K562 (cell line): ENCODE results near the gene PIEZO2. TPM values are rescaled to one million over a fixed set of nuclear protein-coding genes. Genes with fewer than 3 reads are reported as not detected.
"Not testable (repeated sequence)": the region's sequence is repeated elsewhere in the genome, so short reads cannot be mapped to it uniquely, and the experiment has no call there.

Experiments
- ATAC-seq: fragments of 200-7000 bp; cut with Tn5 transposase; 3 replicates; pipeline ENCODE4 v1.9.1; 2020; ENCODE audit warnings: moderate library complexity
- BruUV-seq: library from RNA; stranded (reverse); fragments of 400-500 nt; replicated peaks from 2 replicates; lab custom pipeline; 2021; lab: Mats Ljungman, UMichigan
- CTCF ChIA-PET: fragments of 300-600 bp; formaldehyde crosslinking; extraction: SDS; loops from one replicate; lab custom pipeline; 2021; ENCODE audit warnings: low intra/inter-chr PET ratio; lab: Yijun Ruan, JAX
- POLR2A ChIA-PET: fragments of 300-600, 350-650 bp; sonication (Branson Sonifier 250); formaldehyde crosslinking; extraction: SDS; loops from one replicate; lab custom pipeline; 2021; ENCODE audit warnings: antibody characterized with exemption, inconsistent platforms; lab: Yijun Ruan, JAX
- DNase-seq, 4 experiments: peaks; one replicate each; pipeline versions ENCODE4 v3.0.0 to v3.0.0-alpha.2; 2011 to 2018; ENCODE audit warnings: low spot score in 3 of 4, mixed read lengths in 3 of 4; ENCODE audit errors: extremely low read depth in 1 of 4
- FAIRE-seq: peaks from 2 replicates; lab custom pipeline; 2011; peaks lifted over from hg19 to GRCh38; lab: Jason Lieb, UNC
- H2AFZ ChIP-seq: 2 replicates; pipeline ENCODE4 v1.6.0; 2011; ENCODE audit warnings: low read depth, low read length, control low read depth, inconsistent platforms
- H3K27ac ChIP-seq: fragments of 200-600 bp; 3 replicates; pipeline ENCODE4 v1.8.0; 2011; ENCODE audit warnings: low read depth, mild to moderate bottlenecking, control low read depth, inconsistent platforms, low read length, moderate library complexity, mixed read lengths; ENCODE audit errors: extremely low read depth
- H3K27me3 ChIP-seq, 2 experiments: fragments of 300-600 bp in 1 of 2; 2 replicates in 1 of 2; 3 replicates in 1 of 2; pipeline versions ENCODE4 v1.6.0 to v1.8.0; 2011; ENCODE audit warnings: inconsistent platforms in 2 of 2, low read length in 2 of 2, mild to moderate bottlenecking in 1 of 2, mixed read lengths in 1 of 2, moderate library complexity in 1 of 2; ENCODE audit not compliant: control insufficient read depth in 2 of 2, insufficient read depth in 2 of 2
- H3K36me3 ChIP-seq: fragments of 300-600 bp; 3 replicates; pipeline ENCODE4 v1.8.0; 2011; ENCODE audit warnings: mild to moderate bottlenecking, low read length, inconsistent platforms; ENCODE audit not compliant: control insufficient read depth, insufficient read depth
- H3K4me1 ChIP-seq, 2 experiments: fragments of 200-600 bp in 1 of 2; replicated peaks in 1 of 2; 2 replicates in 1 of 2; 3 replicates in 1 of 2; pipeline versions ENCODE4 v1.5.1 to v1.8.0; 2011; ENCODE audit warnings: inconsistent platforms in 2 of 2, low read length in 2 of 2, mild to moderate bottlenecking in 1 of 2, mixed read lengths in 1 of 2, moderate library complexity in 1 of 2; ENCODE audit not compliant: control insufficient read depth in 2 of 2, insufficient read depth in 2 of 2
- H3K4me2 ChIP-seq: 2 replicates; pipeline ENCODE4 v1.6.1; 2011; ENCODE audit warnings: low read length, control low read depth, inconsistent platforms, mixed read lengths; ENCODE audit not compliant: insufficient read depth
- H3K4me3 ChIP-seq: fragments of 200-600 bp; sonication (generic), shearing (Covaris generic); 2 replicates; pipeline ENCODE4 v1.5.1; 2016; ENCODE audit warnings: control low read depth, inconsistent platforms
- H3K79me2 ChIP-seq: fragments of 200-600 bp; 3 replicates; pipeline ENCODE4 v1.8.0; 2011; ENCODE audit warnings: low read length, inconsistent platforms; ENCODE audit not compliant: control insufficient read depth, insufficient read depth
- H3K9ac ChIP-seq, 2 experiments: 2 replicates each; pipeline versions ENCODE4 v1.6.0 to v1.6.1; 2011; ENCODE audit warnings: low read depth in 2 of 2, low read length in 2 of 2, control low read depth in 1 of 2, inconsistent platforms in 1 of 2, mild to moderate bottlenecking in 1 of 2, mixed read lengths in 1 of 2; ENCODE audit not compliant: insufficient read depth in 1 of 2
- H3K9me1 ChIP-seq: one replicate; pipeline ENCODE4 v1.6.0; 2011; ENCODE audit warnings: inconsistent platforms, mild to moderate bottlenecking, low read length, moderate library complexity; ENCODE audit not compliant: control insufficient read depth, insufficient read depth
- H3K9me3 ChIP-seq: replicated peaks from 2 replicates; pipeline ENCODE4 v1.5.1; 2011; ENCODE audit warnings: low read depth, low read length, inconsistent platforms; ENCODE audit not compliant: control insufficient read depth, insufficient read depth
- H4K20me1 ChIP-seq: replicated peaks from 2 replicates; pipeline ENCODE4 v1.6.1; 2011; ENCODE audit warnings: low read length, inconsistent platforms, mixed read lengths; ENCODE audit not compliant: control insufficient read depth, insufficient read depth
- BRD4 ChIP-seq: fragments of 200-600 bp; sonication (generic); IDR thresholded peaks from 2 replicates; pipeline ENCODE4 v1.6.1; 2017; ENCODE audit warnings: inconsistent platforms
- FOXM1 ChIP-seq, 2 experiments: fragments of 450-650 bp in 1 of 2; sonication (generic) in 1 of 2; formaldehyde crosslinking in 1 of 2; IDR thresholded peaks; 2 replicates each; pipeline versions ENCODE4 v1.6.1 to v1.9.0; 2017 to 2022; ENCODE audit warnings: low read depth in 2 of 2, mild to moderate bottlenecking in 2 of 2, missing genetic modification reagents in 1 of 2, moderate library complexity in 1 of 2
- HNRNPL ChIP-seq: fragments of 200-400 bp; formaldehyde crosslinking; IDR thresholded peaks from 2 replicates; pipeline ENCODE4 v1.6.1; 2017; ENCODE audit warnings: low read depth, mild to moderate bottlenecking, low read length
- MAFG ChIP-seq: fragments of 450-650 bp; conservative IDR thresholded peaks from 2 replicates; pipeline ENCODE4 v1.6.1; 2016; ENCODE audit warnings: missing genetic modification characterization, missing compliant biosample characterization
- SIN3B ChIP-seq: fragments of 450-650 bp; IDR thresholded peaks from 2 replicates; pipeline ENCODE4 v1.6.1; 2017; ENCODE audit warnings: low read depth, mild to moderate bottlenecking, moderate library complexity
- SRSF3 ChIP-seq: fragments of 200-400 bp; formaldehyde crosslinking; IDR thresholded peaks from 2 replicates; pipeline ENCODE4 v1.6.1; 2016; ENCODE audit warnings: mild to moderate bottlenecking, low read length, moderate library complexity; ENCODE audit not compliant: insufficient read depth
- TCF7L2 ChIP-seq: fragments of 150-350 bp; IDR thresholded peaks from 2 replicates; pipeline ENCODE4 v1.6.1; 2016; ENCODE audit warnings: low read depth, mild to moderate bottlenecking, low read length, moderate library complexity
- ZKSCAN8 ChIP-seq: fragments of 200-800 bp; sonication (Bioruptor generic); IDR thresholded peaks from 2 replicates; pipeline ENCODE4 v1.6.1; 2016; ENCODE audit warnings: missing genetic modification characterization, missing compliant biosample characterization
- ZNF3 ChIP-seq: fragments of 250-450 bp; sonication (Bioruptor Pico); IDR thresholded peaks from 2 replicates; pipeline ENCODE4 v1.5.0; 2021; ENCODE audit warnings: mild to moderate bottlenecking, moderate library complexity
- ZNF431 ChIP-seq: sonication (generic); formaldehyde crosslinking; IDR thresholded peaks from 2 replicates; pipeline ENCODE4 v1.8.0; 2022; ENCODE audit warnings: mild to moderate bottlenecking, missing genetic modification reagents
- ZNF436 ChIP-seq: fragments of 250-450, 450-650 bp; sonication (Bioruptor Pico); formaldehyde crosslinking; IDR thresholded peaks from 2 replicates; pipeline ENCODE4 v1.7.0; 2020; ENCODE audit warnings: mild to moderate bottlenecking
- WGBS: fragments of 100-300 bp; shearing (Covaris generic); methylation state at CpG from one replicate; pipeline ENCODE4 v1.1.6; 2016; ENCODE audit warnings: low coverage, mixed read lengths; ENCODE audit not compliant: insufficient coverage; ENCODE audit errors: missing lambda C conversion rate; 5-methylcytosine and 5-hydroxymethylcytosine counted together
- in situ Hi-C: fragments of 300-500 bp; cut with MboI; formaldehyde crosslinking; loops from 4 replicates; pipeline ENCODE4 v1.15.0; 2018; ENCODE audit warnings: inconsistent platforms, mixed read lengths
- intact Hi-C: fragments of 100-400 bp; cut with micrococcal nuclease; formaldehyde crosslinking; loops from 2 replicates; pipeline ENCODE4 v1.14.2; 2022
- polyA plus RNA-seq, 8 experiments: library from polyadenylated mRNA; depleted of rRNA in 4 of 8; stranded (reverse) in 5 of 8; unstranded in 3 of 8; fragments of >200 nt; fragmentation: Nextera tagmentation in 2 of 8; fragmentation: Illumina TruSeq in 1 of 8; extraction: Ambion mirVana in 2 of 8; extraction: Trizol in 1 of 8; gene quantifications; 2 replicates each; pipeline versions ENCODE4 v1.2.1 to v1.2.3, GENCODE V29; 2011 to 2014; ENCODE audit warnings: inconsistent platforms in 1 of 8, missing spikeins in 1 of 8
- total RNA-seq, 7 experiments: library from RNA; depleted of rRNA in 6 of 7; stranded (reverse); fragments of >200 nt in 6 of 7; fragmentation: Illumina TruSeq in 2 of 7; extraction: Trizol in 2 of 7; gene quantifications; 2 replicates each; pipeline versions ENCODE4 v1.2.1 to v1.2.3, GENCODE V29; 2011 to 2021; ENCODE audit warnings: low replicate concordance in 1 of 7
- TF ChIP-seq, protein P1 (sequence below): sonication (generic); formaldehyde crosslinking; IDR thresholded peaks from 2 replicates; pipeline ENCODE4 v1.8.1; 2022; ENCODE audit warnings: missing genetic modification reagents

PIEZO2 gene
- total and polyA plus RNA-seq, 9 of the 15 experiments (the other 6 are each of a cell fraction or from before 2014, with no cell fraction given): 0.54 to 4.1 (median 2.0) TPM

DNA sequence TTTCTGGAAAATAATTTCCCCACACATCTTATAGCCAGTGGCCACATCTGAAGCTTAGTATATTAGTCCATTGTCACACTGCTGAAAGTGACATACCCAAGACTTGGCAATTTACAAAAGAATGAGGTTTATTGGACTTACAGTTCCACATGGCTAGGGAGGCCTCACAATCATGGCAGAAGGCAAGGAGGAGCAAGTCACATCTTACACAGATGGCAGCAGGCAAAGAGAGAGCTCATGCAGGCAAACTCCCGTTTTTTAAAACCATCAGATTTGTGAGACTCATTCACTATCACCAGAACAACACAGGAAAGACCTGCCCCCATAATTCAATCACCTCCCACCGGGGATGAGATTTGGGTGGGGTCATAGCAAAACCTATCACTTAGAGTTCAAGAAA, 303.3 kb downstream of the PIEZO2 start:
- H3K9ac ChIP-seq, intact Hi-C loops, FAIRE-seq, CTCF ChIA-PET, H3K4me1 ChIP-seq, H3K4me2 ChIP-seq, DNase-seq, H3K9me3 ChIP-seq, in situ Hi-C loops, H3K27me3 ChIP-seq, H3K36me3 ChIP-seq, ATAC-seq, BruUV-seq, H3K9me1 ChIP-seq, POLR2A ChIA-PET, H4K20me1 ChIP-seq, H3K27ac ChIP-seq, H3K4me3 ChIP-seq, H3K79me2 ChIP-seq, H2AFZ ChIP-seq: not testable (repeated sequence)
- peak; percentile 92 for TF ChIP-seq ZNF431 (CRISPR knock-in tag)
- WGBS: 11% methylated on average over 2 of the region's 2 CpGs

DNA sequence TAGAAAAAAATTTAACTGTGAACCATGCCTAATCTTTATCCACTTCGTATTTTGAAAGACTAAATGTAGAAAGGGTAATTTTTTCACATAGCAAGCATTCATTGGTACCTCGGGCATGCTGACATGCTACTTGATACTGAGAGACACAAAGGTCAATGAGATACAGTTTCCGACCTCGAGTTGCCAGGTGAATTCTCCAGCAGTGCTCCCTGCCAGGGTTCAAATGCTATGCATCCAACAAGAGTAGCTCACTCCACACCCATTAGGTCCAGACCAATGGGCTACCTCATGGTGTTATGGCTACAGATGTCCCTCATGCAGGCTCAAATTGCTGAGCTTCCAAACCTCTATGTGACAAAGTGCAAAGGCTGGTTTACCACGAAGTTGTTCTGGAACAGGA, 305.8 kb downstream of the PIEZO2 start:
- POLR2A ChIA-PET: no interaction called here
- WGBS: 10% methylated on average over 5 of the region's 5 CpGs
- no peak for FAIRE-seq
- TF ChIP-seq TCF7L2 (no peak), SRSF3 (no peak), ZNF436 (no peak), SIN3B (no peak), ZNF3 (CRISPR knock-in tag) (no peak), BRD4 (no peak), MAFG (tag) (no peak), ZKSCAN8 (CRISPR knock-in tag) (no peak), FOXM1 (IDR thresholded peaks at IDR 0.05; ENCODE audit: low read depth) (no peak), FOXM1 (CRISPR knock-in tag; IDR thresholded peaks at IDR 0.05; ENCODE audit: low read depth) (no peak), HNRNPL (no peak)
- TF ChIP-seq, protein P1, sequence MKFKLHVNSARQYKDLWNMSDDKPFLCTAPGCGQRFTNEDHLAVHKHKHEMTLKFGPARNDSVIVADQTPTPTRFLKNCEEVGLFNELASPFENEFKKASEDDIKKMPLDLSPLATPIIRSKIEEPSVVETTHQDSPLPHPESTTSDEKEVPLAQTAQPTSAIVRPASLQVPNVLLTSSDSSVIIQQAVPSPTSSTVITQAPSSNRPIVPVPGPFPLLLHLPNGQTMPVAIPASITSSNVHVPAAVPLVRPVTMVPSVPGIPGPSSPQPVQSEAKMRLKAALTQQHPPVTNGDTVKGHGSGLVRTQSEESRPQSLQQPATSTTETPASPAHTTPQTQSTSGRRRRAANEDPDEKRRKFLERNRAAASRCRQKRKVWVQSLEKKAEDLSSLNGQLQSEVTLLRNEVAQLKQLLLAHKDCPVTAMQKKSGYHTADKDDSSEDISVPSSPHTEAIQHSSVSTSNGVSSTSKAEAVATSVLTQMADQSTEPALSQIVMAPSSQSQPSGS (CRISPR knock-in tag): no peak

More for the DNA sequence above, 305.8 kb downstream of the PIEZO2 start:
- Histone ChIP-seq H3K27ac (no peak overlapping the region), H3K9me3 (no peaks in the 10 kb centered on the region), H3K36me3 (no peaks in the 10 kb centered on the region), H4K20me1 (no peaks in the 10 kb centered on the region), H3K9me1 (no peaks in the 10 kb centered on the region), H3K27me3 (peaks cover 0 to 5% of the 10 kb centered on the region in 2 experiments; a peak in 1 of 5 replicates), H3K9ac (no peak overlapping the region), H3K79me2 (no peaks in the 10 kb centered on the region), H3K4me3 (no peak overlapping the region), H2AFZ (no peak overlapping the region), H3K4me2 (no peak overlapping the region), H3K4me1 (peaks cover 0 to 12% of the 10 kb centered on the region in 2 experiments; a peak in 2 of 5 replicates)
- CTCF ChIA-PET: no interaction called here
- no TSS peak for BruUV-seq
- no peak for DNase-seq
- in situ Hi-C loops (no loop called here), intact Hi-C loops (no loop called here)
- ATAC-seq: no peak
